Breast epithelium (tissue), 4 donors: ENCODE data around the gene PLXNA2. TPM values are rescaled to one million over a fixed set of nuclear protein-coding genes. Genes with fewer than 3 reads are reported as not detected.

ENCODE experiments used
- DNase-seq, 2 donors: peaks; one replicate each; pipeline ENCODE4 v3.0.0-alpha.2; 2019; ENCODE audit warnings: low spot score in 2 of 2
- H3K27ac ChIP-seq, 2 donors: fragments of 200-600 bp; sonication (generic) in 1 of 2; one replicate each; pipeline ENCODE4 v1.5.1; 2016 to 2019; ENCODE audit warnings: mild to moderate bottlenecking in 1 of 2
- H3K27me3 ChIP-seq, 2 donors: fragments of 200-600 bp; sonication (generic) in 1 of 2; one replicate each; pipeline versions ENCODE4 v1.5.1 to v1.6.0; 2017 to 2019; ENCODE audit warnings: control low read depth in 1 of 2, mild to moderate bottlenecking in 1 of 2
- H3K36me3 ChIP-seq: fragments of 200-600 bp; one replicate; pipeline ENCODE4 v1.5.1; 2019
- H3K4me1 ChIP-seq, 2 donors: fragments of 200-600 bp; sonication (generic); one replicate each; pipeline ENCODE4 v1.5.1; 2016 to 2019; ENCODE audit warnings: control low read depth in 1 of 2
- H3K4me3 ChIP-seq, 3 donors: fragments of 200-600 bp; sonication (generic); 1 replicate in 2 of 3; 2 replicates in 1 of 3; pipeline ENCODE4 v1.5.1; 2016 to 2019; ENCODE audit warnings: mild to moderate bottlenecking in 3 of 3, moderate library complexity in 2 of 3
- H3K9me3 ChIP-seq, 2 donors: fragments of 200-600 bp; sonication (generic) in 1 of 2; one replicate each; pipeline ENCODE4 v1.5.1; 2016 to 2019; ENCODE audit warnings: control low read depth in 1 of 2
- CTCF ChIP-seq, 3 donors: fragments of 450-650 bp; IDR thresholded peaks; one replicate each; pipeline ENCODE4 v1.5.1; 2016 to 2017; ENCODE audit warnings: antibody characterized with exemption in 3 of 3, mild to moderate bottlenecking in 3 of 3, moderate library complexity in 3 of 3
- POLR2A ChIP-seq: fragments of 450-650 bp; IDR thresholded peaks from one replicate; pipeline ENCODE4 v1.6.1; 2016; ENCODE audit warnings: antibody characterized with exemption, mild to moderate bottlenecking, moderate library complexity
- POLR2AphosphoS5 ChIP-seq, 3 donors: sonication (generic); formaldehyde crosslinking; IDR thresholded peaks; one replicate each; pipeline ENCODE4 v1.6.1; 2017; ENCODE audit warnings: antibody characterized with exemption in 3 of 3
- intact Hi-C: fragments of 100-400 bp; cut with DNase I; formaldehyde crosslinking; loops from one replicate; pipeline ENCODE4 v1.15.1; 2023; ENCODE audit warnings: low total_unique reads
- total RNA-seq, 3 donors: library from RNA; depleted of rRNA; stranded (reverse); fragments of >200 nt; gene quantifications; one replicate each; pipeline ENCODE4 v1.1.0, GENCODE V29; 2016

PLXNA2 gene
- total RNA-seq, 3 donors from 2014 or later: 11.3 to 18.2 (median 11.5) TPM

DNA sequence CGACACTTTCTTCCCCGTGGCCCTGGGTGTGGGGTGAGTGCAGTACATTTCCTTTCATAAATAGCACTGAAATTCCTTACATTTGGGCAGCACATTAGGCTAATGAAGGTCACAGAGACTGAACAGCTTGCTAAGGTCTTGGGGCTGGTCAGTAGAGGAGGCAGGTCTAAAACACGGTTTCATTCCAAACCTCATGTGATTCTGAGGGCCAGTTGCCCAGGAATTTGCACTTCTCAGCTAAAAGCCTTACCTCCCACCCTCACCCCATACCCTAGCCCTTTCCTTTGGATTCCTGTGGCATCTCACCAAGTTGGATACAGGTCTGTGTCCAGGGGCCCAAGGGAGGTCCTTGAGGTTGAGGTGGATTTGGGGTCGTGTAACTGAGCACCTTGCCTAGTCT lies 185.4 kb downstream of the PLXNA2 start:
- H3K4me1 ChIP-seq: no peaks in the 10 kb centered on the region
- H3K27ac ChIP-seq: no peak overlapping the region
- no peaks in the 10 kb centered on the region for H3K9me3 ChIP-seq
- DNase-seq: no peak
- intact Hi-C loops: no loop called here
- H3K4me3 ChIP-seq: no peak overlapping the region
- no peaks in the 10 kb centered on the region for H3K27me3 ChIP-seq
- TF ChIP-seq POLR2AphosphoS5 (IDR thresholded peaks at IDR 0.05) (no peak), POLR2A (no peak), CTCF (IDR thresholded peaks at IDR 0.05) (no peak)
- H3K36me3 ChIP-seq: no peaks in the 10 kb centered on the region

DNA sequence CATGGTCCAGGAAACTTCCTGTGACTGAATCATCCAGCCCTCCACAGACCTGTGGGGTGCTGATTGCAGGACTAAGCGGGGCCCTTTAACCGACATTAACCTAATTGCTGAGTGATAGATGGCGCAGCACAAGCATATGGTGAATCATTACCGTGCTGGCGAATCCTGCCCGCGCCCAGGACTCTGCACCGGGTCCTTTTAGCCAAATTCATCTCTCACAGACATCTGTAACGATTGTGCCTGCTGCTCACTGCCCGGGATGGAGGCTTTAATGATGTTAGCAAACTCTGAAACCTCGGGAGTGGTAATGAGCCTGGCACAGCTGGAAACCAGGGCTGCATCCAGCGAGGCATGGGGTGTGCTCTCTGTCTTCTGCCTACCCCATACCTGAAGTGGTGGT lies 185.9 kb downstream of the PLXNA2 start:
- Histone ChIP-seq H3K36me3 (no peaks in the 10 kb centered on the region), H3K9me3 (no peaks in the 10 kb centered on the region), H3K4me3 (no peak overlapping the region), H3K27me3 (no peaks in the 10 kb centered on the region), H3K27ac (no peak overlapping the region), H3K4me1 (no peaks in the 10 kb centered on the region)
- intact Hi-C loops: no loop called here
- TF ChIP-seq POLR2AphosphoS5 (IDR thresholded peaks at IDR 0.05) (no peak), POLR2A (no peak)
- no peak for DNase-seq

DNA sequence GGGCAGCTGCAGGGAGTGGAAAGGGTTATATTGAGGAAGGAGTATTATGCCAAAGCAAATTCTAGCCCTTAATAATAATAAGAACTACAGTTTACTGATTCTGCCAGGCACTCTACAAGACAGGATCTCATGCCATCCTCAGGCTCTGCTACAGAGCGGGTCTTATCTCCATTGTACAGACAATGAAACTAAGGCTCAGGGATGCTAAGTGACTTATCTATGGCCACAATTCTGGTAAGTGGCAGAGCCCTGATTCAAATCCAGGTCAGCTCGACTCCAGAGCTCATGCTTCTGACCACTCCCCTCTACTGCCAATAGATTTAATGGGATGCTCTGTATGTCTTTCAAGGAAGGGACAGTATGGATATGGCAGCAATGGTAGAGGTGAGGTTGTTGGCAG lies 187.1 kb downstream of the PLXNA2 start:
- Histone ChIP-seq H3K27me3 (no peaks in the 10 kb centered on the region), H3K4me3 (no peak overlapping the region), H3K36me3 (no peaks in the 10 kb centered on the region), H3K27ac (no peak overlapping the region), H3K9me3 (no peaks in the 10 kb centered on the region), H3K4me1 (no peaks in the 10 kb centered on the region)
- TF ChIP-seq POLR2AphosphoS5 (IDR thresholded peaks at IDR 0.05) (no peak), CTCF (IDR thresholded peaks at IDR 0.05) (no peak), POLR2A (no peak)
- intact Hi-C loops: no loop called here
- no peak for DNase-seq

DNA sequence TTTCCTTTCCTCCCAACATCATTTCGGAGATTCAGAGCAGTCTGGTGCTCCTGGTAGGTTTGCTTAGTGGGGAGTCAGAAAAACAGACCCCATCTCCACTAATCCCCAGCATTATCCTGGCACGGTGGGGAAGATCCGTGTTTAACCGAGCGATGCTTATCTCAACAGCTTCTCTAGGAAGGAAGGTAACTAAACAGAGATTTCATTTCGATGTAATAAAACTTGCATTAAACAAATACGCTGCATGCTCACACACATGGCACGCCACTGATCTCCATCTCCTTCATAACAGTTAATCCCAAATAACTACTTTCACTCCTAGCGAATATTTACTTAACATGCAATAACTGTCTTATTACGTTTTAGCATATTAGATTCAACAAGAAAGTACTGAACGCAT lies 188.6 kb downstream of the PLXNA2 start:
- no peak for TF ChIP-seq POLR2A
- TF ChIP-seq CTCF (IDR thresholded peaks at IDR 0.05): no peak
- no peak for TF ChIP-seq POLR2AphosphoS5 (IDR thresholded peaks at IDR 0.05)
- Histone ChIP-seq H3K9me3 (no peaks in the 10 kb centered on the region), H3K36me3 (no peaks in the 10 kb centered on the region), H3K27ac (no peak overlapping the region), H3K4me3 (no peak overlapping the region), H3K27me3 (no peaks in the 10 kb centered on the region), H3K4me1 (no peaks in the 10 kb centered on the region)
- no peak for DNase-seq
- intact Hi-C loops: no loop called here

GRCh38 chr1:208054911-208055379 lies 189.2 kb downstream of the PLXNA2 start:
- H3K27ac ChIP-seq: no peak overlapping the region
- H3K27me3 ChIP-seq: no peaks in the 10 kb centered on the region
- H3K4me3 ChIP-seq: no peak overlapping the region
- H3K9me3 ChIP-seq: no peaks in the 10 kb centered on the region
- intact Hi-C loops: no loop called here
- TF ChIP-seq POLR2AphosphoS5 (IDR thresholded peaks at IDR 0.05) (no peak), CTCF (IDR thresholded peaks at IDR 0.05) (no peak), POLR2A (no peak)
- no peaks in the 10 kb centered on the region for H3K36me3 ChIP-seq
- no peak for DNase-seq
- no peaks in the 10 kb centered on the region for H3K4me1 ChIP-seq

DNA sequence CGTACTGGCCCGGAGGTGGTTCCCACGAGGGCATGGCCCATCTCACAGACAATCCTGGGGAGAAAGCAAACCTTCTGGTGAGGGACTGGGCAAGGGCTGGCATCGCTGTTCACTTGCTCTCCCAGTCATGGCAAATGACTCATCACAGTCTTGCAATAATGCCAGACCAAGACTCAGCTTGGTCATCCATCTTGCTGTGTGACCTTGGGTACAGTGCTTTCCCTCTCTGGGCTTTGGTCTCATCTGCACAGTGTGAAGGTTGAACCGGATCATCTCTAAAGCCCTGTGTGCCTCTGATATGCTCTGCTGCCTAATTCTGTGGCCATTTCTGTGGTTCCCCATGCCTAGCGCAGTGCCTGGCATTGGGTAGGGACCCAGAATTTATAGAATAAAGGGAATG lies 189.7 kb downstream of the PLXNA2 start:
- no peaks in the 10 kb centered on the region for H3K36me3 ChIP-seq
- no peak overlapping the region for H3K4me3 ChIP-seq
- TF ChIP-seq CTCF (IDR thresholded peaks at IDR 0.05): no peak
- TF ChIP-seq POLR2AphosphoS5 (IDR thresholded peaks at IDR 0.05): no peak
- no peak for TF ChIP-seq POLR2A
- no peaks in the 10 kb centered on the region for H3K4me1 ChIP-seq
- H3K27ac ChIP-seq: no peak overlapping the region
- DNase-seq: no peak
- H3K27me3 ChIP-seq: no peaks in the 10 kb centered on the region
- H3K9me3 ChIP-seq: no peaks in the 10 kb centered on the region
- intact Hi-C loops: no loop called here
